ENCODE results near the gene CSAD.
A peak's percentile ranks its signal among the peaks of the same experiment; 100 is the strongest.
"Not testable (repeated sequence)": the region's sequence is repeated elsewhere in the genome, so short reads cannot be mapped to it uniquely, and the experiment has no call there.

The CSAD gene

DNA sequence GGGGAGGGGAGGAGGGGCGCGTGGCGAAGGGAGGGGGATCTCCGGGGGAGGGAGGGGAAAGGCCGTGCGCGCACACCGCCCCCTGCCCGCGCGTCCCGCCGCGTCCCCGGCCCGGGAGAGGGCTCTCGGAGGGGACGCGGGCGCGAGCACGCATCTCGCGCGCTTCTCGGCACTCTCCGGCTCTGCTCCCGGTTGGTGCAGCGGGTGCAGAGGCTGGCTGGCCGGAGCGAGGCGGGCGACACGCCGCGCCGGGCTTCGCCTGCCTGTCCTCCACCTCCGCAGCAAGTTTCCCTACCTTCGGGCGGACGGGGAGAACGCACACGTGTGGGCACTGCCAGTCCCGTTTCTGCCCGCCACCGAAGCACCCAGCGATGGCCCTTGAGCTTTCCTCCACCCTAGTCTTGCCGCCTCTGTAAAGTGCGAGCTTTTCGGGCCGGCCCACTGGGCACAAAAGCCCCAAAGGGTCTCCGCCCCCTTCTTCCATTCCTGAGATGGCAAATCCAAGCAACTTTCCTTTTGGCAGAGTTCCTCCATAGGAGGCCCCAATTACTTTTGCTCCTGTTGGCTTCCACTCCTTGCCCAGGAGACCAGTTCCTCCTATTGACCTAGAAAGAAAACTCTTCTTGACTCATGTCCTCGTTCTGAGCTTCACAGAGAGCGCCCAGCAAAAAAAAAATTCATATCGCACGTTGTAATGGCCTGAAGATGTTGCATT lies 363 bp upstream of the CSAD start:
- DNase-seq (ENCODE audit: low read depth in 3 of 3, low spot score in 1 of 3), result peak; percentile 48 to 70 (median 64)

GRCh38 chr12:53179687-53180219 lies 972 bp downstream of the CSAD start:
- DNase-seq (ENCODE audit: low read depth in 3 of 3, low spot score in 1 of 3), result no peak

- DNase-seq (ENCODE audit: low read depth in 3 of 3, low spot score in 1 of 3), result not testable (repeated sequence)
Observed at GRCh38 chr12:53178803-53179202, 1.9 kb downstream of the CSAD start.

- DNase-seq (ENCODE audit: low read depth in 3 of 3, low spot score in 1 of 3), result not testable (repeated sequence)
Observed at GRCh38 chr12:53177447-53177846, 3.3 kb downstream of the CSAD start.

DNA sequence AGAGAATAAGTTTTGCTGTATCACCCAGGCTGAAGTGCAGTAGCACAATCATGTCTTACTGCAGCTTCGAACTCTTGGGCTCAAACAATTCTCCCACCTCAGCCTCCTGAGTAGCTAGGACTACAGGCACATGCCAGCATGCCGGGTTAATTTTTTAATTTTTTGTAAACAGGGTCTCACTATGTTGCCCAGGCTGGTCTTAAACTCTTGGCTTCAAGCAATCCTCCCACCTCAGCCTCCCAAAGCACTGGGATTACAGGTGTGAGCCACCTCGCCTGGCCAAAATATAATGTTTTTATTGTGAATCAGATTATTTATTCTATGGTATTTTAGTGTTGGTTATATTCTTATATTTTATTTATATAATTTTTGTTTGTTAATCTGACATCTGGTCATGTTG lies 4.0 kb downstream of the CSAD start:
- DNase-seq (ENCODE audit: low read depth in 3 of 3, low spot score in 1 of 3), result no peak

- no peak for DNase-seq (ENCODE audit: low read depth in 3 of 3, low spot score in 1 of 3)
Observed at GRCh38 chr12:53174881-53175491, 5.7 kb downstream of the CSAD start.

DNA sequence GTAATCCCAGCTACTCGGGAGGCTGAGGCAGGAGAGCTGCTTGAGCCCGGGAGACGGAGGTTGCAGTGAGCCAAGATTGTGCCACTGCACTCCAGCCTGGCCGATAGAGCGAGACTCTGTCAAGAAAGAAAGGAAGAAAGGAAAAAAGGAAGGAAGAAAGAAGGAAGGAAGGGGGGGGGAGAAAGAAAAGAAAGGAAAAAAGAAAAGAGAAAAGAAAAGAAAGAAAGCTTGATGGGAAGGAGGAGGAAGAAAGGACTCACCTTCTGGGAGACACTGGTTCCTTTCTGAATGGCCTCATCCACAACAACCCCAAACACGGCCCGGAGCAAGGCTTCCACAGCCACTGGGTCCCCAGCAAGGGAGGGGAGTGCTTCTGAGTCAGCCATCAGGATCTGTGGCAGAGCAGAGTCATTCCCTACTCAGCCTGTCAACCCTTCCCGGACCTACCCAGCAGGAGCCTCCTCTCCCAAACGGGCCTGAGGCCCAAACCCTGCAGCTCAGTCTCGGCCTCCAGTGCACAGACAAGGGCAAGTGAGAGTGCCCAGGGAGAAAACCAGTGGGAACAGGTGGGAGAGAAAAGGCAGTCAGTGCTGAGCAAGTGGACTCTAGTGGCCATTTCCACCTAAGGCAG lies 7.5 kb downstream of the CSAD start:
- DNase-seq (ENCODE audit: low read depth in 3 of 3, low spot score in 1 of 3), result no peak

- no peak for DNase-seq (ENCODE audit: low read depth in 3 of 3, low spot score in 1 of 3)
Observed at GRCh38 chr12:53172352-53172751, 8.4 kb downstream of the CSAD start.

DNA sequence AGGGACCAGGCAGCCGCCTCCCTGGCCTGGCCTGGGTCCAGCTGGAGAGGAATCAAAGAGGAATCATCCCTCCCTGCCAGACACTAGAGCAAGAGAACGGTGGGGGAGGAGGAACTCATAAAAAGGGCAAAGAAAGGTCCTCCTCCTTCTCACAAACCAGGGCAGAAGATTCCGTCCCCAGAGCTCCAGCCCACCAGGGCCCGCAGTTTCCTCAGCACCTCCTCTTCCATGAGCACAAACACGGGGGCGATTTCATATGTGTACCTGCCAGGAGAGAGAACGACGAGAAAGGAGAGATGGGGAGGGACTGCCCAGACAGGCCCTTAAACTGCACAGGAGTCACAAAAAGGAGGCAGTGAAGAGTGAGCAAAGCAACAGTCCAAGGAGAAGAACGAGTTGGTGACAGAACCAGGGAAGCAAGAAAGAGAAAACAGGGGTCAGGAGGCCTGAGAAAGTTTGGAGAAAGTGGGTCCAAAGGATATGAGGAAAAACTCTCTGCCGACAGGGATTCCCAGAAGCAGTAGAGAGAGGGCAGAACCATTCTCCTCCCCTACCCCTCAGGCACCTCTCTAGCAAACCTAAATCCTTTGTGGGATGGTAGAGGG lies 8.9 kb downstream of the CSAD start:
- no peak for DNase-seq (ENCODE audit: low read depth in 3 of 3, low spot score in 1 of 3)

GRCh38 chr12:53170876-53171724 lies 9.6 kb downstream of the CSAD start:
- no peak for DNase-seq (ENCODE audit: low read depth in 3 of 3, low spot score in 1 of 3)

- no peak for DNase-seq (ENCODE audit: low read depth in 3 of 3, low spot score in 1 of 3)
Observed at GRCh38 chr12:53170215-53170614, 10.5 kb downstream of the CSAD start.

GRCh38 chr12:53169644-53170043 lies 11.1 kb downstream of the CSAD start:
- DNase-seq (ENCODE audit: low read depth in 3 of 3, low spot score in 1 of 3), result no peak

DNA sequence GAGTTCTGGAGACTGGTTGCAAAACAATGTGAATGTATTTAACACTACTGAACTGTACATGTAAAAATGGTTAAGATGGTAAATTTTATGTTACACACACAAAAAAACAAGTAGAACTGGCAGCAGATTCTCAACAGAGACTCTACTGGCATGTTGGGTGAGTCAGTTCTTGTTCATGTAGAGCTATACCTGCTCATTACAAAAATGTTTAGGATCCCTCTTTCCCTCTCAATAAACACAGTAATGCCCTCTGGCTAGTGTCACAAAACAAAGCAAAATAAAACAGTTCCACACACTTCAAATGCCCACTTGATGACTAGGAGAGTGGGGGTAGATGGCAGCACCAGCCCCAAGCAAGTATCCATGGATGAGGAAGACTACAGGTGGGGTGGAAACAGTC lies 13.9 kb downstream of the CSAD start:
- no peak for DNase-seq (ENCODE audit: low read depth in 3 of 3, low spot score in 1 of 3)

- not testable (repeated sequence) for DNase-seq (ENCODE audit: low read depth in 3 of 3, low spot score in 1 of 3)
Observed at GRCh38 chr12:53163008-53163407, 17.7 kb downstream of the CSAD start.

GRCh38 chr12:53161119-53161911 lies 19.4 kb downstream of the CSAD start:
- no peak for DNase-seq (ENCODE audit: low read depth in 3 of 3, low spot score in 1 of 3)

GRCh38 chr12:53160673-53161072 lies 20.1 kb downstream of the CSAD start:
- DNase-seq (ENCODE audit: low read depth in 3 of 3, low spot score in 1 of 3), result no peak

GRCh38 chr12:53160000-53160399 lies 20.7 kb downstream of the CSAD start:
- no peak for DNase-seq (ENCODE audit: low read depth in 3 of 3, low spot score in 1 of 3)

- peak; percentile 74 to 85 (median 78) for DNase-seq (ENCODE audit: low read depth in 3 of 3, low spot score in 1 of 3)
Observed at GRCh38 chr12:53159195-53159839, 21.4 kb downstream of the CSAD start.

- no peak for DNase-seq (ENCODE audit: low read depth in 3 of 3, low spot score in 1 of 3)
Observed at GRCh38 chr12:53152390-53152789, 28.3 kb downstream of the CSAD start.

DNA sequence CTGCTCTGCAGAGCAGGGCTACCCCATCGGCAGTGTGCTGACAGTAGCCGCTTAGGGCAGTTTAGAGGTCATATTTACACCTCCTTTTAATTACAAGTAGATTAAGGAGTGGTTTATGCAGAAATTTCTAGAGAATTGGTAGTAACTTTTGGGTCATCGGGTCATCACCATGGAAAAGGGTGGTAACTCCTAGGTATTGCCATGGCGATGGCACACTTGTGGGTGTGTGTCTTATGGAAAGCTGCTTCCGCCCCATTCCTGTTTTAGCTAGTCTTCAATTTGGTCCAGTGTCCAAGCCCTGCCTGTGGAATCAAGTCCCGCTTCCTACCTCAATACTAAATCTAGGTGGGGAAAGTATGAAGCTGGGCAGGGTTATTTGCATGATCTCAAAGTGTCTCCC lies 29.7 kb downstream of the CSAD start:
- no peak for DNase-seq (ENCODE audit: low read depth in 3 of 3, low spot score in 1 of 3)

Data from stimulated activated CD4-positive, alpha-beta T cell treated with anti-CD3 and anti-CD28 coated beads, TNF-alpha, amount 100 ng/mL, for 1 hour (primary cell).